Fibroblast of skin of abdomen (primary cell): ENCODE measurements around the gene SBNO2.

Experiments
- DNase-seq: peaks from one replicate; pipeline ENCODE4 v3.0.0-alpha.2; 2013

Gene SBNO2

GRCh38 chr19:1068009-1069001 is 105.8 kb downstream of the SBNO2 start:
- no peak for DNase-seq

- DNase-seq: no peak
Measured at GRCh38 chr19:1067341-1067957, 106.6 kb downstream of the SBNO2 start.

GRCh38 chr19:1066748-1067340 is 107.2 kb downstream of the SBNO2 start, which contains the start of gene ARHGAP45:
Gene ARHGAP45 (plus strand): TSS chr19:1067167. CDS start chr19:1067406, 239 bp downstream.
- DNase-seq: no peak

- DNase-seq: no peak
Measured at GRCh38 chr19:1066251-1066747, 107.8 kb downstream of the SBNO2 start.

- no peak for DNase-seq
Measured at GRCh38 chr19:1065606-1066109, 108.4 kb downstream of the SBNO2 start.

GRCh38 chr19:1064661-1065605 is 109.1 kb downstream of the SBNO2 start:
- peak; percentile 36 for DNase-seq

- no peak for DNase-seq
Measured at GRCh38 chr19:1063909-1064660, 110.0 kb downstream of the SBNO2 start.

GRCh38 chr19:1063030-1063908 is 110.8 kb downstream of the SBNO2 start:
- DNase-seq: no peak

GRCh38 chr19:1062387-1063029 is 111.6 kb downstream of the SBNO2 start:
- DNase-seq: no peak

GRCh38 chr19:1061987-1062386 is 112.1 kb downstream of the SBNO2 start:
- no peak for DNase-seq

GRCh38 chr19:1060689-1061088 is 113.4 kb downstream of the SBNO2 start:
- no peak for DNase-seq

- no peak for DNase-seq
Measured at GRCh38 chr19:1058112-1058511, 116.0 kb downstream of the SBNO2 start.
